ENCODE data around the gene ACP1.

ACP1 gene

GRCh38 chr2:295090-295489 is 30.3 kb downstream of the ACP1 start:
- H3K27ac ChIP-seq, result no peak overlapping the region
- H3K4me3 ChIP-seq (ENCODE audit: low read depth, low read length), result no peak overlapping the region
- H3K9me3 ChIP-seq (ENCODE audit: control insufficient read depth, low read length), result no peaks in the 10 kb centered on the region
- H2AFZ ChIP-seq, result no peak overlapping the region
- no peaks in the 10 kb centered on the region for H3K4me1 ChIP-seq
- TF ChIP-seq CTCF (IDR thresholded peaks at IDR 0.05), result no peak
- H3K9ac ChIP-seq, result no peak overlapping the region
- no peak overlapping the region for H3K4me2 ChIP-seq (ENCODE audit: low read length)
- H3K27me3 ChIP-seq (ENCODE audit: control insufficient read depth, insufficient read depth, low read length), result no peaks in the 10 kb centered on the region
- no peaks in the 10 kb centered on the region for H3K79me2 ChIP-seq
- no peaks in the 10 kb centered on the region for H3K36me3 ChIP-seq (ENCODE audit: control insufficient read depth, insufficient read depth, low read length)

DNA sequence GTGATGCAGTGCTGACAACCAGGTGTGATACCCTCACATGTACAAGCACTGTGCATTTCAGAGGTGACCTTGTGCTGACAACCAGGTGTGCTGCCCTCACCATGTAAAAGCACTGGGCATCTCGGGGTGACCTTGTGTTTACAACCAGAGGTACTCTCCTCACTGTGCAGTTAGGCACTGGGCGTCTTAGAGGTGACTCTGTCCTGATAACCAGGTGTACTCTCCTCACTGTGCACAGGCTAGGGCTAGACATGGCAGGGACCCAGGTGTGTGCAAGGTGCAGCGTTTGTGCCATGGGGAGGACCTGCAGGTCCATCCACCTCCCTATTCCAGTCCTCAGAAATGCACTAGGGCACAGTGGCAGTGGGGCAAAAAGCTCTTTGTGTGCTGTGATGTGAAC is 31.6 kb downstream of the ACP1 start:
- H3K27me3 ChIP-seq (ENCODE audit: control insufficient read depth, insufficient read depth, low read length), result no peaks in the 10 kb centered on the region
- H3K4me3 ChIP-seq (ENCODE audit: low read depth, low read length), result no peak overlapping the region
- H3K27ac ChIP-seq, result no peak overlapping the region
- no peaks in the 10 kb centered on the region for H3K9me3 ChIP-seq (ENCODE audit: control insufficient read depth, low read length)
- no peak overlapping the region for H3K4me2 ChIP-seq (ENCODE audit: low read length)
- H3K79me2 ChIP-seq, result no peaks in the 10 kb centered on the region
- H3K36me3 ChIP-seq (ENCODE audit: control insufficient read depth, insufficient read depth, low read length), result no peaks in the 10 kb centered on the region
- no peak for TF ChIP-seq CTCF (IDR thresholded peaks at IDR 0.05)
- no peak overlapping the region for H2AFZ ChIP-seq
- no peak overlapping the region for H3K9ac ChIP-seq
- no peaks in the 10 kb centered on the region for H3K4me1 ChIP-seq

- H2AFZ ChIP-seq, result no peak overlapping the region
- H3K27me3 ChIP-seq (ENCODE audit: control insufficient read depth, insufficient read depth, low read length), result no peaks in the 10 kb centered on the region
- H3K4me2 ChIP-seq (ENCODE audit: low read length), result no peak overlapping the region
- no peak overlapping the region for H3K4me3 ChIP-seq (ENCODE audit: low read depth, low read length)
- H3K27ac ChIP-seq, result no peak overlapping the region
- no peak for TF ChIP-seq CTCF (IDR thresholded peaks at IDR 0.05)
- no peaks in the 10 kb centered on the region for H3K4me1 ChIP-seq
- no peaks in the 10 kb centered on the region for H3K79me2 ChIP-seq
- H3K9ac ChIP-seq, result no peak overlapping the region
- H3K9me3 ChIP-seq (ENCODE audit: control insufficient read depth, low read length), result no peaks in the 10 kb centered on the region
- H3K36me3 ChIP-seq (ENCODE audit: control insufficient read depth, insufficient read depth, low read length), result no peaks in the 10 kb centered on the region
These were observed 40.6 kb downstream of the ACP1 start for GRCh38 chr2:305366-305765.

DNA sequence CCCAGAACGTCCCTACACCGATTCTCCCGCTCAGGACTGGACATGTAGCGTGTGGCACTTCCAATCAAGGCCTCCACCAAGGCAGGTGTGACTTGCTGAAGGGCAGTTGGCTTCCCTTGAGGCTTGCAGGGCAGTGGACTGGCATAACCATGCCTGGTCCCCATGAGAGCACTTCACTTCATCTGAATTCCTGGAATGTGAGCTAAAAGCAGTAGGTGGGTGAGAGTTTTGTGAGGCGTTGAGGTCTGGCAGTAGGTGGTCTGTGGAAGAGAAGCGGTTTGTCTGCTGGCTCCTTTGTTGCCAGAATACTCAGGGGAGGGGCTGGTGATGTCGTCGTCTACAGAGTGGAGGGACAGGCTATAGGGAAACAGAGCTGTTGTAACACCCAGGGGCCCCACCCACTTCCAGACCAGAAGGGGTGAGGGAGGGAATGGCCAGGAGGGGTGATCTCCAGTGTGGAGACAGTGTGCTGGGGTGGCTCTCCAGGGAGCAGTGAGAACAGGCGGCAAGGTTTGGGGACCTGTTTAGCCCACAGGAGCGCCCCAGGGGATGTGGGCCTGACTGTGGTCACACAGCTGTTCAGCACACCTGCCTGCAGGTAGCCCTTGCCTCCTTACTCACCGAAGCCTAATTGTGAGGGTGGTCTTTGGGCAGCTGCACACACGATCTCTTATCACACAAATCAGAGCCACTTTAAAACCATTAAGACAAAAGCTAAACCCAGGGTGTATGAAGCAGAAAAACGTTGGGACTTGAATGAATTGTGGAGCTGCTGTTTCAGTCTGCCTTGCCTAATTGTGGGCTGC is 44.6 kb downstream of the ACP1 start:
- no peak overlapping the region for H3K27ac ChIP-seq
- H3K27me3 ChIP-seq (ENCODE audit: control insufficient read depth, insufficient read depth, low read length), result no peaks in the 10 kb centered on the region
- no peak for TF ChIP-seq CTCF (IDR thresholded peaks at IDR 0.05)
- H3K79me2 ChIP-seq, result no peaks in the 10 kb centered on the region
- no peaks in the 10 kb centered on the region for H3K9me3 ChIP-seq (ENCODE audit: control insufficient read depth, low read length)
- H3K4me2 ChIP-seq (ENCODE audit: low read length), result no peak overlapping the region
- no peak overlapping the region for H3K4me3 ChIP-seq (ENCODE audit: low read depth, low read length)
- no peak overlapping the region for H2AFZ ChIP-seq
- no peak overlapping the region for H3K9ac ChIP-seq
- no peaks in the 10 kb centered on the region for H3K36me3 ChIP-seq (ENCODE audit: control insufficient read depth, insufficient read depth, low read length)
- H3K4me1 ChIP-seq, result no peaks in the 10 kb centered on the region

DNA sequence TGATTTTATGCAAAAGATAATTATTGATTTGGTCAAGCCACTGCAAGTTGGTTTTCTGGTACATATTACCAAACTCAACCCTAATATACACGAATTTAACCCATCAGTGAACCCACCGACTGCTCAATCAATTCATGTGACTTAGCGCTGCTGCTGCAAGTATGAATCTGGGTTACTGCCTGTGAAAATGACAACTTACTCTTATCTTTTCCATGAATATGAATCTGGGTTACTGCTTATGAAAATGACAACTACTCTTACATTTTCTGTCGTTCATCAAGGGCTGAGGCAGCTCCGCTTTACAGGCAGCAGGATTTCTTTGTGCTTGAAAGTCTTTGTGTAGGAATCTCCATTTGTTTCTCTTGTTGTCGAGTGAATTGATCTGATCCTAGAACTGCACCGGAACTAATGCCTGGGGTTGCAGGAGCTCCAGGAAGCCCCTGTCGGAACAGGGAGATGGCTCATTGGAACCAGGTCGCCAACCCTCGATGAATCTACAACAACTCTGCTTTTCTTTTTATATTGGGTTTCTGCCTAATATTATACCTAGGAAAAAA is 45.3 kb downstream of the ACP1 start:
- H3K4me2 ChIP-seq (ENCODE audit: low read length), result no peak overlapping the region
- H3K36me3 ChIP-seq (ENCODE audit: control insufficient read depth, insufficient read depth, low read length), result no peaks in the 10 kb centered on the region
- no peaks in the 10 kb centered on the region for H3K4me1 ChIP-seq
- H3K79me2 ChIP-seq, result no peaks in the 10 kb centered on the region
- H3K9ac ChIP-seq, result no peak overlapping the region
- no peak for TF ChIP-seq CTCF (IDR thresholded peaks at IDR 0.05)
- H2AFZ ChIP-seq, result no peak overlapping the region
- H3K27ac ChIP-seq, result no peak overlapping the region
- H3K9me3 ChIP-seq (ENCODE audit: control insufficient read depth, low read length), result no peaks in the 10 kb centered on the region
- H3K4me3 ChIP-seq (ENCODE audit: low read depth, low read length), result no peak overlapping the region
- H3K27me3 ChIP-seq (ENCODE audit: control insufficient read depth, insufficient read depth, low read length), result no peaks in the 10 kb centered on the region
